Measurements from ENCODE around the gene MAOB.
"Not testable (repeated sequence)": the region's sequence is repeated elsewhere in the genome, so short reads cannot be mapped to it uniquely, and the experiment has no call there.

The MAOB gene

DNA sequence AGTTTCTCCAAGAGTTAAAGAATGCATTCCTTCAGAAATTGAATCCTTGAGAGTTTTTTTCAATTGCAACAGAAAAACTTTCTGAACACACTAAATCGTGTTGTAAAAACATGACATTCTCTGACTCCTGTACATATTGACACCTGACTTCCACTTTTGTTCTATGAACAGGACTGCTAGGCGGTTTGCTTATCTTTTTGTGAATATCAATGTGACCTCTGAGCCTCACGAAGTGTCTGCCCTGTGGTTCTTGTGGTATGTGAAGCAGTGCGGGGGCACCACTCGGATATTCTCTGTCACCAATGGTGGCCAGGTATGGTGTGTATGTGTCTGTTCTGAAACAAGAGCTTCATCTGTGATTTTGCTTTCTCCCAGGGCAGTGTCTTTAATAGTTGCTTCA lies 154.2 kb downstream of the MAOB start:
- Histone ChIP-seq H3K9me3 (ENCODE audit: severe bottlenecking) (no peaks in the 10 kb centered on the region), H3K27ac (no peak overlapping the region), H3K36me3 (no peaks in the 10 kb centered on the region), H3K27me3 (ENCODE audit: insufficient read depth, low read depth, severe bottlenecking) (no peaks in the 10 kb centered on the region), H3K4me3 (ENCODE audit: low read depth, low read length) (no peak overlapping the region)
- no peak for DNase-seq
- no peak for TF ChIP-seq CTCF (IDR thresholded peaks at IDR 0.05; ENCODE audit: low read depth, low read length)

DNA sequence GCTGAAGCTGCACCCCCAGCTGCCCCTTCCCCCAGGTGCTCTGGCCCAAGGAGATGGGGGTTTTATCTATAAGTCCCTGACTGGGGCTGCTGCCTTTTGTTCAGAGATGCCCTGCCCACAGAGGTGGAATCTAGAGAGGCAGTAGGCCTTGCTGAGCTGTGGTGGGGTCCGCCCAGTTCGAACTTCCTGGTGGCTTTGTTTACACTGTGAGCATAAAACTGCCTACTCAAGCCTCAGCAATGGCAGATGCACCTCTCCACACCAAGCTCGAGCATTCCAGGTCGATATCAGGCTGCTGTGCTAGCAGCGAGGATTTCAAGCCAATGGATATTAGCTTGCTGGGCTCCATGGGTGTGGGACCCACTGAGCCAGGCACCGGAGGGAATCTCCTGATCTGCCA lies 155.0 kb downstream of the MAOB start:
- not testable (repeated sequence) for H3K36me3 ChIP-seq; H3K9me3 ChIP-seq (ENCODE audit: severe bottlenecking); H3K27me3 ChIP-seq (ENCODE audit: insufficient read depth, low read depth, severe bottlenecking); H3K27ac ChIP-seq; H3K4me3 ChIP-seq (ENCODE audit: low read depth, low read length); DNase-seq

GRCh38 chrX:43725227-43725626 lies 157.0 kb downstream of the MAOB start:
- not testable (repeated sequence) for H3K27ac ChIP-seq; H3K4me3 ChIP-seq (ENCODE audit: low read depth, low read length); H3K9me3 ChIP-seq (ENCODE audit: severe bottlenecking); H3K27me3 ChIP-seq (ENCODE audit: insufficient read depth, low read depth, severe bottlenecking); DNase-seq; H3K36me3 ChIP-seq

DNA sequence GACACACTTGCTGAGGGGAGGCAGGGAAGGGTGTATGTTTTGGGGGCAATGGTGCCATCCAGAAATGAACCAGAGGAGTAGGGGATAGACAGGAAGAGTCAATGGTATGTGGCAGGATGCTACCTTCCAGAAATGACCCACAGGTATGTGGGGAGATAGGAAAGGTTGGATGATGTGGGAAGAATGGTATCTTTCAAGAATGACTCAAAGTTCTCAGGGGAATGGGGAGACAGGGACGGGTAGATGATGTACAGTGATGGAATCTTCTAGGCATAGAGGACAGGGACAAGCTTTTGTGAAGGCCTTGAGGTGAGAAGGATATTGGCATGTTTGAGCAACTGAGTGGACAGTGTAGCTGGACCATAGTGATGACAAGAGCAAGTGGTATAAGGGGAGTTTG lies 161.3 kb downstream of the MAOB start:
- no peaks in the 10 kb centered on the region for H3K27me3 ChIP-seq (ENCODE audit: insufficient read depth, low read depth, severe bottlenecking)
- H3K27ac ChIP-seq, result no peak overlapping the region
- no peak for TF ChIP-seq CTCF (IDR thresholded peaks at IDR 0.05; ENCODE audit: low read depth, low read length)
- no peak for DNase-seq
- H3K4me3 ChIP-seq (ENCODE audit: low read depth, low read length), result no peak overlapping the region
- no peaks in the 10 kb centered on the region for H3K9me3 ChIP-seq (ENCODE audit: severe bottlenecking)
- no peaks in the 10 kb centered on the region for H3K36me3 ChIP-seq

GRCh38 chrX:43720082-43720481 lies 162.2 kb downstream of the MAOB start:
- TF ChIP-seq CTCF (IDR thresholded peaks at IDR 0.05; ENCODE audit: low read depth, low read length), result no peak
- Histone ChIP-seq H3K27me3 (ENCODE audit: insufficient read depth, low read depth, severe bottlenecking) (no peaks in the 10 kb centered on the region), H3K27ac (no peak overlapping the region), H3K4me3 (ENCODE audit: low read depth, low read length) (no peak overlapping the region), H3K36me3 (no peaks in the 10 kb centered on the region), H3K9me3 (ENCODE audit: severe bottlenecking) (no peaks in the 10 kb centered on the region)
- DNase-seq, result no peak

GRCh38 chrX:43718956-43719355 lies 163.3 kb downstream of the MAOB start:
- DNase-seq, result no peak
- Histone ChIP-seq H3K27me3 (ENCODE audit: insufficient read depth, low read depth, severe bottlenecking) (no peaks in the 10 kb centered on the region), H3K4me3 (ENCODE audit: low read depth, low read length) (no peak overlapping the region), H3K27ac (no peak overlapping the region), H3K36me3 (no peaks in the 10 kb centered on the region), H3K9me3 (ENCODE audit: severe bottlenecking) (no peaks in the 10 kb centered on the region)
- TF ChIP-seq CTCF (IDR thresholded peaks at IDR 0.05; ENCODE audit: low read depth, low read length), result no peak

DNA sequence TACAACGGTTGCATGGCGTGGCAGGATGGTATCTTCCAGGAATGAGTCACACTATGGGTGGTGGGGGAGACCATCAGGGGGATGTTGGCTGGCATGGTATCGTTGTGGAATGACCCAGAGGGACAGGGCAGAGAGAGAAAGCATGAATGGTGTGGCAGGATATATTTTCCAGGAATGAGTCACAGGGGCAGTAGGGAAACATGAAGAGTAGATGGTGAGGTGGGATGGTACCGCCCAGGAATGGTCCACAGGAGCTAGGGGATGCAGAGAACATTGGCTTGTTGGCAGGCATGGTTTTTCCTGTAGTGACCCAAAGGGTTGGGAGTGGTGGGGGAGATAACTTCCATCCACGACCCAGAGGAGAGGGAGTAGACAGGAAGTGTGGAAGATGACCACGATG lies 163.7 kb downstream of the MAOB start:
- no peak for DNase-seq
- H3K4me3 ChIP-seq (ENCODE audit: low read depth, low read length), result no peak overlapping the region
- H3K27ac ChIP-seq, result no peak overlapping the region
- H3K9me3 ChIP-seq (ENCODE audit: severe bottlenecking), result no peaks in the 10 kb centered on the region
- no peaks in the 10 kb centered on the region for H3K27me3 ChIP-seq (ENCODE audit: insufficient read depth, low read depth, severe bottlenecking)
- TF ChIP-seq CTCF (IDR thresholded peaks at IDR 0.05; ENCODE audit: low read depth, low read length), result no peak
- H3K36me3 ChIP-seq, result no peaks in the 10 kb centered on the region
